ENCODE measurements around the gene NOTCH1.
A peak's percentile ranks its signal among the peaks of the same experiment; 100 is the strongest.

The NOTCH1 gene

GRCh38 chr9:136486131-136486530 is 59.7 kb downstream of the NOTCH1 start:
- no peak for DNase-seq
- intact Hi-C loops (cut with DNase I), result no loop called here

GRCh38 chr9:136485049-136486045 is 60.5 kb downstream of the NOTCH1 start:
- DNase-seq, result peak; percentile 66 to 96 (median 90)
- intact Hi-C loops (cut with DNase I), result no loop called here

GRCh38 chr9:136484153-136485048 is 61.4 kb downstream of the NOTCH1 start:
- intact Hi-C loops (cut with DNase I), result no loop called here
- DNase-seq, result peak in 3 of 42 donors; percentile 11 to 23 (median 22)

- intact Hi-C loops (cut with DNase I), result no loop called here
- peak; percentile 64 to 97 (median 92) for DNase-seq
Observed at GRCh38 chr9:136483589-136484152, 62.2 kb downstream of the NOTCH1 start.

GRCh38 chr9:136482793-136483588 is 62.9 kb downstream of the NOTCH1 start, which contains the start of gene SEC16A:
Gene SEC16A, minus strand, starts transcription at chr9:136483040. Its CDS starts 5,425 bp downstream, at chr9:136477615.
- intact Hi-C loops (cut with DNase I), result no loop called here
- peak; percentile 98 to 100 (median 100) for DNase-seq

GRCh38 chr9:136482046-136482792 is 63.6 kb downstream of the NOTCH1 start:
- DNase-seq, result peak in 3 of 42 donors; percentile 30 to 37 (median 35)
- intact Hi-C loops (cut with DNase I), result no loop called here

- DNase-seq, result no peak
- intact Hi-C loops (cut with DNase I), result no loop called here
Observed at GRCh38 chr9:136481558-136481957, 64.3 kb downstream of the NOTCH1 start.

GRCh38 chr9:136476369-136477150 is 69.3 kb downstream of the NOTCH1 start:
- intact Hi-C loops (cut with DNase I), result no loop called here
- DNase-seq, result no peak

- peak in 26 of 42 donors; percentile 19 to 84 (median 56) for DNase-seq
- intact Hi-C loops (cut with DNase I), result no loop called here
Observed at GRCh38 chr9:136474974-136475865, 70.6 kb downstream of the NOTCH1 start.

GRCh38 chr9:136474021-136474640 is 71.7 kb downstream of the NOTCH1 start:
- intact Hi-C loops (cut with DNase I), result no loop called here
- no peak for DNase-seq

GRCh38 chr9:136473354-136473721 is 72.5 kb downstream of the NOTCH1 start:
- DNase-seq, result no peak
- intact Hi-C loops (cut with DNase I), result no loop called here

- intact Hi-C loops (cut with DNase I), result no loop called here
- DNase-seq, result no peak
Observed at GRCh38 chr9:136472640-136473353, 73.1 kb downstream of the NOTCH1 start.

- intact Hi-C loops (cut with DNase I), result no loop called here
- DNase-seq, result no peak
Observed at GRCh38 chr9:136471802-136472487, 73.9 kb downstream of the NOTCH1 start.

GRCh38 chr9:136470792-136471469 is 74.9 kb downstream of the NOTCH1 start:
- no peak for DNase-seq
- intact Hi-C loops (cut with DNase I), result no loop called here
